ENCODE results near the gene SRRT. TPM values are rescaled to one million over a fixed set of nuclear protein-coding genes. Genes with fewer than 3 reads are reported as not detected.

Gene SRRT
- total and polyA plus RNA-seq, 4 donors, result 58.5 to 120 (median 78.0) TPM

GRCh38 chr7:100896732-100897608 is 22.1 kb downstream of the SRRT start:
- DNase-seq (peak in 1 of 3 donors; percentile 52), ATAC-seq (ENCODE audit: insufficient read depth, low FRiP score) (peak; percentile 53)
- Histone ChIP-seq H3K4me1 (ENCODE audit: control insufficient read depth in 5 of 5, insufficient read depth in 5 of 5, low read length in 5 of 5) (peaks cover 0 to 15% (median 0%) of the 10 kb centered on the region in 5 donors), H3K4me3 (peak overlapping the region; percentile 25), H3K27me3 (ENCODE audit: control insufficient read depth in 3 of 3, insufficient read depth in 3 of 3, low read length in 2 of 3) (peaks cover 0 to 18% (median 16%) of the 10 kb centered on the region in 3 donors), H3K27ac (ENCODE audit: low read depth in 1 of 2, low read length in 1 of 2) (no peak overlapping the region), H3K36me3 (ENCODE audit: control insufficient read depth in 4 of 4, insufficient read depth in 4 of 4, low read length in 4 of 4) (no peaks in the 10 kb centered on the region), H3K9me3 (ENCODE audit: control insufficient read depth in 4 of 4, insufficient read depth in 3 of 4, low read length in 3 of 4) (peaks cover 0 to 2% (median 0%) of the 10 kb centered on the region in 4 donors), H3K9ac (ENCODE audit: insufficient read depth in 1 of 2, low read length in 2 of 2) (no peak overlapping the region)
- TF ChIP-seq, protein P1, sequence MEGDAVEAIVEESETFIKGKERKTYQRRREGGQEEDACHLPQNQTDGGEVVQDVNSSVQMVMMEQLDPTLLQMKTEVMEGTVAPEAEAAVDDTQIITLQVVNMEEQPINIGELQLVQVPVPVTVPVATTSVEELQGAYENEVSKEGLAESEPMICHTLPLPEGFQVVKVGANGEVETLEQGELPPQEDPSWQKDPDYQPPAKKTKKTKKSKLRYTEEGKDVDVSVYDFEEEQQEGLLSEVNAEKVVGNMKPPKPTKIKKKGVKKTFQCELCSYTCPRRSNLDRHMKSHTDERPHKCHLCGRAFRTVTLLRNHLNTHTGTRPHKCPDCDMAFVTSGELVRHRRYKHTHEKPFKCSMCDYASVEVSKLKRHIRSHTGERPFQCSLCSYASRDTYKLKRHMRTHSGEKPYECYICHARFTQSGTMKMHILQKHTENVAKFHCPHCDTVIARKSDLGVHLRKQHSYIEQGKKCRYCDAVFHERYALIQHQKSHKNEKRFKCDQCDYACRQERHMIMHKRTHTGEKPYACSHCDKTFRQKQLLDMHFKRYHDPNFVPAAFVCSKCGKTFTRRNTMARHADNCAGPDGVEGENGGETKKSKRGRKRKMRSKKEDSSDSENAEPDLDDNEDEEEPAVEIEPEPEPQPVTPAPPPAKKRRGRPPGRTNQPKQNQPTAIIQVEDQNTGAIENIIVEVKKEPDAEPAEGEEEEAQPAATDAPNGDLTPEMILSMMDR (IDR thresholded peaks at IDR 0.05; ENCODE audit: control extremely low read depth, extremely low read depth), result peak; percentile 56
- WGBS, 2 donors, result 1 to 3% methylated on average over 72 to 95 of the region's 95 CpGs

GRCh38 chr7:100897772-100898454 is 23.0 kb downstream of the SRRT start:
- WGBS, 2 donors, result 72 to 75% methylated on average over 13 of the region's 13 CpGs
- DNase-seq (no peak), ATAC-seq (ENCODE audit: insufficient read depth, low FRiP score) (no peak)
- Histone ChIP-seq H3K27me3 (ENCODE audit: control insufficient read depth in 3 of 3, insufficient read depth in 3 of 3, low read length in 2 of 3) (peaks cover 0 to 18% (median 16%) of the 10 kb centered on the region in 3 donors), H3K27ac (ENCODE audit: low read depth in 1 of 2, low read length in 1 of 2) (no peak overlapping the region), H3K36me3 (ENCODE audit: control insufficient read depth in 4 of 4, insufficient read depth in 4 of 4, low read length in 4 of 4) (no peaks in the 10 kb centered on the region), H3K4me1 (ENCODE audit: control insufficient read depth in 5 of 5, insufficient read depth in 5 of 5, low read length in 5 of 5) (peaks cover 0 to 15% (median 0%) of the 10 kb centered on the region in 5 donors), H3K4me3 (no peak overlapping the region), H3K9me3 (ENCODE audit: control insufficient read depth in 4 of 4, insufficient read depth in 3 of 4, low read length in 3 of 4) (peaks cover 0 to 2% (median 0%) of the 10 kb centered on the region in 4 donors), H3K9ac (ENCODE audit: insufficient read depth in 1 of 2, low read length in 2 of 2) (no peak overlapping the region)
- TF ChIP-seq, protein P1 (IDR thresholded peaks at IDR 0.05; ENCODE audit: control extremely low read depth, extremely low read depth), result no peak

DNA sequence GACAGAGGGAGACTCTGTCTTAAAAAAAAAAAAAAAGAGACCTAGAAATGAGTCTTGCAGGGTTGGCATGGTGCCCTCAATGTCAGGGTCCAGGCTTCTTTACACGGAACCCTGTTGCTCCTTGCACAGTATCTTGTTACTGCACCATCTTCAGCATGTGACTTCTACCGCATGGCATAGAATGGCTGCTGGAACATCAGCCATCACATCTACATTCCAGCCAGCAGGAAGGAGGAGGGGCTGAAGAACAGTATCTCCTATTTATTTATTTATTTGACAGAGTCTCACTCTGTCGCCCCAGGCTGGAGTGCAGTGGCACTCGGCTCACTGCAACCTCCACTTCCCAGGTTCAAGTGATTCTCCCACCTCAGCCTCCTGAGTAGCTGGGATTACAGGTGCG is 24.5 kb downstream of the SRRT start:
- Histone ChIP-seq H3K4me3 (no peak overlapping the region), H3K27me3 (ENCODE audit: control insufficient read depth in 3 of 3, insufficient read depth in 3 of 3, low read length in 2 of 3) (peaks cover 0 to 18% (median 16%) of the 10 kb centered on the region in 3 donors), H3K9ac (ENCODE audit: insufficient read depth in 1 of 2, low read length in 2 of 2) (no peak overlapping the region), H3K9me3 (ENCODE audit: control insufficient read depth in 4 of 4, insufficient read depth in 3 of 4, low read length in 3 of 4) (peaks cover 0 to 2% (median 0%) of the 10 kb centered on the region in 4 donors), H3K27ac (ENCODE audit: low read depth in 1 of 2, low read length in 1 of 2) (no peak overlapping the region), H3K36me3 (ENCODE audit: control insufficient read depth in 4 of 4, insufficient read depth in 4 of 4, low read length in 4 of 4) (no peaks in the 10 kb centered on the region), H3K4me1 (ENCODE audit: control insufficient read depth in 5 of 5, insufficient read depth in 5 of 5, low read length in 5 of 5) (peaks cover 0 to 15% (median 0%) of the 10 kb centered on the region in 5 donors)
- whole genome bisulfite sequencing, 2 donors, result 93 to 96% methylated on average over 5 of the region's 5 CpGs
- DNase-seq (no peak), ATAC-seq (ENCODE audit: insufficient read depth, low FRiP score) (no peak)
- TF ChIP-seq, protein P1 (IDR thresholded peaks at IDR 0.05; ENCODE audit: control extremely low read depth, extremely low read depth), result no peak

Data from lung (tissue), 12 donors.